Measurements from ENCODE around the gene PRSS8.

DNA sequence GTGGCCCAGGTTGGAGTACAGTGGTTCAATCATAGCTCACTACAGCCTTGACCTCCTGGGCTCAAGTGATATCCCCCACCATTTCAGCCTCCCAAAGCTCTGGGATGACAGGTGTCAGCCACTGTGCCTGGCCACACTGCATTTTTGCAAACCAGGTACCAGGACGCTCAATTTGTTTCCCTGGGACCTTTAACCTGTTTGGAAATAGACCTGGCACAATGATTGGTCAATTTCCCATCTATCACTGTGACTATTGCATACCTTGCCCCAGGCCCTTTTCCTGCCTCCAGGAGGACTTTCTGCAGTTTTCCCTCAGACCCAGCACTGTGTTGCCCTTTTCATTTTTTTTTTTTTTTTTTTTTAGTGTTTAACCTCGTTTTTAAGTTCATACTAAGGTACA lies 33.3 kb upstream of the PRSS8 start:
- TF ChIP-seq CTCF (IDR thresholded peaks at IDR 0.05; ENCODE audit: insufficient read depth, low read length, poor library complexity, severe bottlenecking) (no peak), EZH2phosphoT487 (conservative IDR thresholded peaks at IDR 0.05; ENCODE audit: low read length) (no peak)
